C4-2B (cell line): ENCODE measurements around the gene TM4SF18.

ENCODE experiments used
- CTCF ChIP-seq: fragments of 450-650 bp; conservative IDR thresholded peaks from 2 replicates; pipeline ENCODE4 v1.5.1; 2017; ENCODE audit warnings: mild to moderate bottlenecking
- ZFX ChIP-seq: fragments of 450-650 bp; IDR thresholded peaks from 2 replicates; pipeline ENCODE4 v1.6.1; 2017

DNA sequence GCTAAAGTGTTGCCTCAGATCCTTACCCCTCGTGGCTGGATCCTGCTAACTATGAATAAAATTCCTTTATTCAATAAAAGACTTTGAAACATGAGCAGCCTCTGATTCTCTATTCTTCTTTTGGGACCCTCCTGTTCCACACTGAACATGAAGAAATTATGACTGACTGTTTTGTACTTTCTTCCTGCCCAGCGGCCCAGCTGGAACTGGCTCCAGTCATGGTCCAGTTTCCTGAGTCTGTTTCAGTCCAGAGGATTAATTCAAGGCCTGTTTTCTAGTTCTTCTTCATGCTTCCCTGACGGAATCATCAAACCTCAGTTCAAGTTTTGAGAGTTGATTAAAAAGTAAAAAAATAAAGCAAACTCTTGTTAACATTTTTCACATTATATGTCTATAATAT lies 59.2 kb downstream of the TM4SF18 start:
- TF ChIP-seq CTCF = no peak
- TF ChIP-seq ZFX = no peak
